Neural cell (in vitro differentiated cells): Measurements from ENCODE around the gene SHROOM2. TPM values are rescaled to one million over a fixed set of nuclear protein-coding genes. Genes with fewer than 3 reads are reported as not detected.

Source experiments
- H2AFZ ChIP-seq: fragments of 200-600, 300-800 bp; sonication (generic), shearing (Covaris generic); 2 replicates; pipeline ENCODE4 v1.6.0; 2014; ENCODE audit warnings: low read depth, mild to moderate bottlenecking, antibody characterized with exemption, low read length, moderate library complexity
- H3F3A ChIP-seq: fragments of 200-600 bp; shearing (Covaris generic); 2 replicates; pipeline ENCODE4 v1.6.1; 2016; ENCODE audit warnings: mild to moderate bottlenecking, moderate library complexity, mixed read lengths, antibody characterized with exemption, low read length; ENCODE audit not compliant: insufficient read depth, poor library complexity, severe bottlenecking
- H3K27ac ChIP-seq: fragments of 200-600, 300-800 bp; sonication (generic), shearing (Covaris generic); 2 replicates; pipeline ENCODE4 v1.5.1; 2014; ENCODE audit warnings: mild to moderate bottlenecking, low read length, moderate library complexity
- H3K27me3 ChIP-seq: fragments of 300-800, 200-600 bp; sonication (generic), shearing (Covaris generic); 2 replicates; pipeline ENCODE4 v1.6.0; 2014; ENCODE audit warnings: mild to moderate bottlenecking, low read depth, low read length, moderate library complexity; ENCODE audit not compliant: insufficient read depth
- H3K36me3 ChIP-seq: fragments of 300-800, 200-600 bp; sonication (generic), shearing (Covaris generic); 2 replicates; pipeline ENCODE4 v1.5.1; 2014; ENCODE audit warnings: mild to moderate bottlenecking, antibody characterized with exemption, low read length, moderate library complexity; ENCODE audit not compliant: insufficient read depth
- H3K4me2 ChIP-seq: fragments of 300-800, 200-600 bp; sonication (generic), shearing (Covaris generic); 2 replicates; pipeline ENCODE4 v1.6.0; 2014; ENCODE audit warnings: mild to moderate bottlenecking, low read length
- H3K4me3 ChIP-seq: fragments of 300-800, 200-600 bp; sonication (generic), shearing (Covaris generic); 2 replicates; pipeline ENCODE4 v1.5.1; 2014; ENCODE audit warnings: mild to moderate bottlenecking, low read length, moderate library complexity
- H3K79me2 ChIP-seq: fragments of 200-600 bp; shearing (Covaris generic); replicated peaks from 2 replicates; pipeline ENCODE4 v1.6.0; 2014; ENCODE audit warnings: mild to moderate bottlenecking, low read length, moderate library complexity; ENCODE audit not compliant: insufficient read depth
- H3K9ac ChIP-seq: fragments of 300-800, 200-600 bp; sonication (generic), shearing (Covaris generic); 2 replicates; pipeline ENCODE4 v1.6.1; 2016; ENCODE audit warnings: mild to moderate bottlenecking, low read length, mixed read lengths
- H3K9me2 ChIP-seq: fragments of 200-600 bp; shearing (Covaris generic); 2 replicates; pipeline ENCODE4 v1.6.1; 2016; ENCODE audit warnings: mild to moderate bottlenecking, low read length, mixed read lengths; ENCODE audit not compliant: insufficient read depth
- H3K9me3 ChIP-seq: fragments of 200-600, 300-800 bp; sonication (generic), shearing (Covaris generic); 2 replicates; pipeline ENCODE4 v1.6.1; 2016; ENCODE audit warnings: mild to moderate bottlenecking, mixed run types, low read length, moderate library complexity, mixed read lengths
- H4K20me1 ChIP-seq: fragments of 200-600 bp; shearing (Covaris generic); 2 replicates; pipeline ENCODE4 v1.6.1; 2016; ENCODE audit warnings: mild to moderate bottlenecking, mixed run types; ENCODE audit not compliant: insufficient read depth
- EP300 ChIP-seq: fragments of 450-650 bp; conservative IDR thresholded peaks from 2 replicates; pipeline ENCODE4 v1.6.1; 2014; ENCODE audit warnings: antibody characterized with exemption, mild to moderate bottlenecking, moderate library complexity; ENCODE audit not compliant: poor library complexity, severe bottlenecking
- EZH2 ChIP-seq: fragments of 200-600, 300-800 bp; shearing (Covaris generic), sonication (generic); IDR thresholded peaks from 2 replicates; pipeline ENCODE4 v1.6.1; 2014; ENCODE audit warnings: antibody characterized with exemption, low read length, borderline replicate concordance, mild to moderate bottlenecking; ENCODE audit not compliant: insufficient read depth, poor library complexity, severe bottlenecking
- MXI1 ChIP-seq: fragments of 450-650 bp; conservative IDR thresholded peaks from 2 replicates; pipeline ENCODE4 v1.6.1; 2014; ENCODE audit warnings: antibody characterized with exemption, mild to moderate bottlenecking; ENCODE audit not compliant: poor library complexity, severe bottlenecking
- POLR2AphosphoS5 ChIP-seq: IDR thresholded peaks from 2 replicates; pipeline ENCODE4 v1.6.1; 2012
- RAD21 ChIP-seq: fragments of 450-650 bp; conservative IDR thresholded peaks from 2 replicates; pipeline ENCODE4 v1.6.1; 2014; ENCODE audit warnings: antibody characterized with exemption, mild to moderate bottlenecking, moderate library complexity
- SMC3 ChIP-seq: fragments of 450-650 bp; conservative IDR thresholded peaks from 2 replicates; pipeline ENCODE4 v1.6.1; 2014; ENCODE audit warnings: antibody characterized with exemption, mild to moderate bottlenecking, moderate library complexity; ENCODE audit not compliant: poor library complexity
- TAF1 ChIP-seq: IDR thresholded peaks from 2 replicates; pipeline ENCODE4 v1.6.1; 2012; ENCODE audit warnings: low read depth
- polyA plus RNA-seq: library from polyadenylated mRNA; depleted of rRNA; stranded (reverse); fragments of >200 nt; gene quantifications from 2 replicates; pipeline ENCODE4 v1.2.3, GENCODE V29; 2014
- TF ChIP-seq, protein P1 (sequence below): IDR thresholded peaks from 2 replicates; pipeline ENCODE4 v1.6.1; 2012; ENCODE audit warnings: borderline replicate concordance
- TF ChIP-seq, protein P2 (sequence below): fragments of 450-650 bp; IDR thresholded peaks from 2 replicates; pipeline ENCODE4 v1.5.1; 2014; ENCODE audit warnings: antibody characterized with exemption, mild to moderate bottlenecking, moderate library complexity; ENCODE audit not compliant: poor library complexity, severe bottlenecking

The SHROOM2 gene
- polyA plus RNA-seq, 1 donor from 2014 or later, result 9.2 TPM

DNA sequence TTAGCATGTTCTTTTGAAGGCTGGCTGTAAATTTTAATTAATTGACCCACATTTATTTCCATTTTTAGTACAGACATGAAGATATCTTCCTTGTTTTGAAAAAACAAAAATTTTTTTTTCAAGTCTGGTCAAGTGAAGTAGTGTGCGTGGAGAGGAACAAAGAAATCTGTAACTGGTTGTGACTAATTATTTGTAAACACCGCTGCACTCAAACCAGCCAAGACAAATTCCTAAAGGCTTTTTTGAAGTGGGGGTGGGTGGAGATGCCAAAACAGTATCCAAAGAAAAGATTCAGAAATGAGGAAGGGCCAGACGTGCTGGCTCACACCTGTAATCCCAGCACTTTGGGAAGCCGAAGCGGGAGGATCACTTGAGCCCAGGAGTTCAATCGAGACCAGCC is 88.3 kb downstream of the SHROOM2 start:
- Histone ChIP-seq H3K9me2 (no peaks in the 10 kb centered on the region), H3K79me2 (no peaks in the 10 kb centered on the region), H3K27me3 (no peaks in the 10 kb centered on the region), H3K4me3 (no peak overlapping the region), H3K9ac (no peak overlapping the region), H3K4me2 (no peak overlapping the region), H4K20me1 (no peaks in the 10 kb centered on the region), H3F3A (no peaks in the 10 kb centered on the region), H3K36me3 (no peaks in the 10 kb centered on the region), H3K9me3 (no peaks in the 10 kb centered on the region), H2AFZ (no peak overlapping the region), H3K27ac (no peak overlapping the region)
- TF ChIP-seq RAD21 (no peak), EZH2 (no peak), EP300 (no peak), TAF1 (no peak), MXI1 (no peak), SMC3 (no peak), POLR2AphosphoS5 (no peak)
- TF ChIP-seq, protein P1, sequence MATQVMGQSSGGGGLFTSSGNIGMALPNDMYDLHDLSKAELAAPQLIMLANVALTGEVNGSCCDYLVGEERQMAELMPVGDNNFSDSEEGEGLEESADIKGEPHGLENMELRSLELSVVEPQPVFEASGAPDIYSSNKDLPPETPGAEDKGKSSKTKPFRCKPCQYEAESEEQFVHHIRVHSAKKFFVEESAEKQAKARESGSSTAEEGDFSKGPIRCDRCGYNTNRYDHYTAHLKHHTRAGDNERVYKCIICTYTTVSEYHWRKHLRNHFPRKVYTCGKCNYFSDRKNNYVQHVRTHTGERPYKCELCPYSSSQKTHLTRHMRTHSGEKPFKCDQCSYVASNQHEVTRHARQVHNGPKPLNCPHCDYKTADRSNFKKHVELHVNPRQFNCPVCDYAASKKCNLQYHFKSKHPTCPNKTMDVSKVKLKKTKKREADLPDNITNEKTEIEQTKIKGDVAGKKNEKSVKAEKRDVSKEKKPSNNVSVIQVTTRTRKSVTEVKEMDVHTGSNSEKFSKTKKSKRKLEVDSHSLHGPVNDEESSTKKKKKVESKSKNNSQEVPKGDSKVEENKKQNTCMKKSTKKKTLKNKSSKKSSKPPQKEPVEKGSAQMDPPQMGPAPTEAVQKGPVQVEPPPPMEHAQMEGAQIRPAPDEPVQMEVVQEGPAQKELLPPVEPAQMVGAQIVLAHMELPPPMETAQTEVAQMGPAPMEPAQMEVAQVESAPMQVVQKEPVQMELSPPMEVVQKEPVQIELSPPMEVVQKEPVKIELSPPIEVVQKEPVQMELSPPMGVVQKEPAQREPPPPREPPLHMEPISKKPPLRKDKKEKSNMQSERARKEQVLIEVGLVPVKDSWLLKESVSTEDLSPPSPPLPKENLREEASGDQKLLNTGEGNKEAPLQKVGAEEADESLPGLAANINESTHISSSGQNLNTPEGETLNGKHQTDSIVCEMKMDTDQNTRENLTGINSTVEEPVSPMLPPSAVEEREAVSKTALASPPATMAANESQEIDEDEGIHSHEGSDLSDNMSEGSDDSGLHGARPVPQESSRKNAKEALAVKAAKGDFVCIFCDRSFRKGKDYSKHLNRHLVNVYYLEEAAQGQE, result no peak
- TF ChIP-seq, protein P2, sequence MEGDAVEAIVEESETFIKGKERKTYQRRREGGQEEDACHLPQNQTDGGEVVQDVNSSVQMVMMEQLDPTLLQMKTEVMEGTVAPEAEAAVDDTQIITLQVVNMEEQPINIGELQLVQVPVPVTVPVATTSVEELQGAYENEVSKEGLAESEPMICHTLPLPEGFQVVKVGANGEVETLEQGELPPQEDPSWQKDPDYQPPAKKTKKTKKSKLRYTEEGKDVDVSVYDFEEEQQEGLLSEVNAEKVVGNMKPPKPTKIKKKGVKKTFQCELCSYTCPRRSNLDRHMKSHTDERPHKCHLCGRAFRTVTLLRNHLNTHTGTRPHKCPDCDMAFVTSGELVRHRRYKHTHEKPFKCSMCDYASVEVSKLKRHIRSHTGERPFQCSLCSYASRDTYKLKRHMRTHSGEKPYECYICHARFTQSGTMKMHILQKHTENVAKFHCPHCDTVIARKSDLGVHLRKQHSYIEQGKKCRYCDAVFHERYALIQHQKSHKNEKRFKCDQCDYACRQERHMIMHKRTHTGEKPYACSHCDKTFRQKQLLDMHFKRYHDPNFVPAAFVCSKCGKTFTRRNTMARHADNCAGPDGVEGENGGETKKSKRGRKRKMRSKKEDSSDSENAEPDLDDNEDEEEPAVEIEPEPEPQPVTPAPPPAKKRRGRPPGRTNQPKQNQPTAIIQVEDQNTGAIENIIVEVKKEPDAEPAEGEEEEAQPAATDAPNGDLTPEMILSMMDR, result no peak

- Histone ChIP-seq H3K4me3 (no peak overlapping the region), H3K9me2 (no peaks in the 10 kb centered on the region), H3K79me2 (no peaks in the 10 kb centered on the region), H3K9me3 (no peaks in the 10 kb centered on the region), H3K9ac (no peak overlapping the region), H3K27ac (no peak overlapping the region), H3K27me3 (no peaks in the 10 kb centered on the region), H4K20me1 (no peaks in the 10 kb centered on the region), H3K4me2 (no peak overlapping the region), H3F3A (no peaks in the 10 kb centered on the region), H3K36me3 (no peaks in the 10 kb centered on the region), H2AFZ (no peak overlapping the region)
- TF ChIP-seq RAD21, result no peak
- TF ChIP-seq EZH2, result no peak
- TF ChIP-seq MXI1, result no peak
- TF ChIP-seq, protein P2, result no peak
These were observed 89.6 kb downstream of the SHROOM2 start for GRCh38 chrX:9875801-9876200.
